Measurements from ENCODE around the gene DCP1A.
A peak's percentile ranks its signal among the peaks of the same experiment; 100 is the strongest.
"Not testable (repeated sequence)": the region's sequence is repeated elsewhere in the genome, so short reads cannot be mapped to it uniquely, and the experiment has no call there.

DCP1A gene

DNA sequence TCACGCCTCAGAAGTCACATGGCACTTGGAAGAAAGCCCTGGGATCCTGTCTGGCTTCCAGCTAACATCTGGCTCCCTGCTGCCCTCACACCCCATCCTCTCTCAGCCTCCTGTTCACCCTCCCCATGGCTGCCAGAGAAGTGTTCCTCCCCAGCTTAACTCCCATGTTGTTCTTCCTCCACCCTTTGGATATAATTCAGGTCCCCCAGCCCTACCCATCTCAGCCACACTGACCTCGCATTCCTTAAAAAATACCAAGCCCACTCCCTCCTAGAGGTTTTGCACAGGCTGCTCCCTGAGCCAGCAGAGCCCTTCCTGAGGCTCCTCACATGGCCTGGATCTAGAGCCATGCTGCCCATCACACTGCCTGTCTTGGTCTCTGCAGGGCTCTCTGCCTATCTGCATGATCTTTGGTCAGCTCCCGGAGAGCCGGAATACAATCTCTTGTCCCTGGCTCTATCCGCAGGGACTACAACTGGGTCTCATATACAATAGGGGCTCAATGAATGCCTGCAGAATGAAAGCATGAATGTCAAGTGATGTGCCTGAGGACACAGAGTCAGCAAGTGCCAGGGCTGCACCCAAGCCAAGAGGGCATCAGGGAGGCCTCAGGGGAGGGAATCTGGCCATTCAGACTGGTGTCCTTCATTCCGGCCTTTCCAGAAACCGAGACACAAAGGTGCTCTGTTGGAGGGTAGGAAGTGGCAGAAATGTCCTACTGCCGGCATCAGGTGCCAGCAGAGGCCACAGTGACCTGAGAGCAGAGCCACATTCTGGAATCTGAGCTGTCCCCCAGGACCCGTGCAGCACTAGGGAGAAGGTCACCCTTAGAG, 87.7 kb downstream of the DCP1A start:
- Histone ChIP-seq H3K4me3 (ENCODE audit: low read length) (no peak overlapping the region), H3K27me3 (ENCODE audit: control insufficient read depth, insufficient read depth, low read length) (no peaks in the 10 kb centered on the region), H3K36me3 (ENCODE audit: control insufficient read depth, insufficient read depth, low read length) (no peaks in the 10 kb centered on the region), H3K9ac (ENCODE audit: low read length) (no peak overlapping the region), H3K4me1 (ENCODE audit: control insufficient read depth, insufficient read depth, low read length) (peaks cover 2% of the 10 kb centered on the region), H3K9me3 (ENCODE audit: control insufficient read depth, low read length) (no peaks in the 10 kb centered on the region)

DNA sequence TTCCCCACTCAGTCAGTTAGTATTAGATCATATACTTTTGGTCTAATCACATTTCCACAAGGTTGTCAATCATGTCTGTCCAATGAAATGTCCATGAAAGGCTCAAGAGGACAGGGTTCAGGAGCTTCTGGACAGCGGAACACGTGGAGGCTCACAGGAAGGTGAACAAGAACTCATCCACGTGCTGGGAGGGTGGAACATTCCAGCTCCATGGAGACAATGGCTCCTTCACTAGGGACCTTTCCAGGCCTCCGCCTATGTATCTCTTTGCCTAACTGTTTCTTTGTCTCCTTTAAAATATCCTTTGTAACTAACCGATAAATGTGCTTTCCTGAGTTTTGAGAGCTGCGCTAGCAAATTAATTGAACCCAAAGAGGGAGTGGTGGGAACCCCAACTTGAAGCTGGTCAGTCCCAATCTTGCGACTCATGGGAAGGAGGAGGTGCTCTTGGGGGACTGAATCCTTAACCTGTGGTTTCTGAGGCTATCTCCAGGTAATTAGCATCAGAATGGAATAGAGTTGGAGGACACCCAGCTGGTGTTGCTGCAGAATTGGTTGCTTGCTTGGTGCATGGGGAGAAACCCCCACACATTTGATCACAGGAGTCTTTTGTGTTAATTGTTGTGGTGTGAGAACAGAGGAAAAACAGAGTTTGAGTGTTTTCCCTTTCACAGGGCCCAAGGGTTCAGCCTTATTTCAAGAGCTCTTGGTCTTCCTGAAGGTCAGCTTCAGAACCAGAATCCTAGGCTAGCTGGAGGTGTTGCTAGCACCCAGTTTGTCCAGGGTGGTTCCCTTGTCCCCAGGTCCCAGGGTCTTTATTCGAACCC, 88.5 kb downstream of the DCP1A start:
- Histone ChIP-seq H3K4me3 (ENCODE audit: low read length) (no peak overlapping the region), H3K4me1 (ENCODE audit: control insufficient read depth, insufficient read depth, low read length) (peaks cover 8% of the 10 kb centered on the region), H3K9me3 (ENCODE audit: control insufficient read depth, low read length) (no peaks in the 10 kb centered on the region), H3K9ac (ENCODE audit: low read length) (no peak overlapping the region), H3K27me3 (ENCODE audit: control insufficient read depth, insufficient read depth, low read length) (no peaks in the 10 kb centered on the region), H3K36me3 (ENCODE audit: control insufficient read depth, insufficient read depth, low read length) (no peaks in the 10 kb centered on the region)

DNA sequence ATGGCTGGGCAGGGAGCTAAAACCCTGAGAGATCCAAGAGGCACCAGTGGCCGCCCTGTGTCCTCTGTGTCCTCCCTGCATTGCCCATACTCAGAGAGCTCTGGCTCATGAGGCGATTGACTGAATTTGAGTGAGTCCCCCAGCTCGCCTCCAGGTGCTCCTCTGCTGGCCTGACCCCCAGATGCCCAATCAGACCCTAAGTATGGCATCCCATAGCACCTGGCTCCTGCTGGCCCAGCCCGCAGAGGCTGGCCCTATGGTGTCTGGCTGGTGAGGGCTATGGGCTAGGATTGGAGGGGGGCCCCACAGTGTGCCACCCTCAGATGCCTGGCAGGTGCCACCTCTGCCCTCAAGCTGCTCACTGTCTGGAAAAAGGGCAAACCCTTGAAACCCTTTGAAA, 89.9 kb downstream of the DCP1A start:
- H3K4me1 ChIP-seq (ENCODE audit: control insufficient read depth, insufficient read depth, low read length), result peaks cover 18% of the 10 kb centered on the region
- no peak overlapping the region for H3K4me3 ChIP-seq (ENCODE audit: low read length)
- no peaks in the 10 kb centered on the region for H3K27me3 ChIP-seq (ENCODE audit: control insufficient read depth, insufficient read depth, low read length)
- no peak overlapping the region for H3K9ac ChIP-seq (ENCODE audit: low read length)
- H3K36me3 ChIP-seq (ENCODE audit: control insufficient read depth, insufficient read depth, low read length), result no peaks in the 10 kb centered on the region
- H3K9me3 ChIP-seq (ENCODE audit: control insufficient read depth, low read length), result no peaks in the 10 kb centered on the region

DNA sequence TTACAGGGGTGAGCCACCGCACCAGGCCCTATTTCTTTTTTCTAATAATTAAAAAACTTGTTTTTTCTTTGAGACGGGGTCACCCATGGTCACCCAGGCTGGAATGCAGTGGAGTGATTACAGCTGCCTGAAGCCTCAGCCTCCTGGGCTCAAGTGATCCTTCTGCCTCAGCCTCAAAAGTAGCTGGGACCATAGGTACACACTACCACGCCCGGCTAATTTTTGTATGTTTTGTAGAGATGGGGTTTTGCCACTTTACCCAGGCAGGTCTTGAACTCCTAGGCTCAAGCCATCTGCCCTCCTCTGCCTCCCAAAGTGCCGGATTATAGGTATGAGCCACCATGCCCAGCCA, 90.7 kb downstream of the DCP1A start:
- Histone ChIP-seq H3K4me3 (ENCODE audit: low read length) (no peak overlapping the region), H3K9me3 (ENCODE audit: control insufficient read depth, low read length) (no peaks in the 10 kb centered on the region), H3K36me3 (ENCODE audit: control insufficient read depth, insufficient read depth, low read length) (no peaks in the 10 kb centered on the region), H3K9ac (ENCODE audit: low read length) (no peak overlapping the region), H3K4me1 (ENCODE audit: control insufficient read depth, insufficient read depth, low read length) (peaks cover 23% of the 10 kb centered on the region), H3K27me3 (ENCODE audit: control insufficient read depth, insufficient read depth, low read length) (no peaks in the 10 kb centered on the region)

DNA sequence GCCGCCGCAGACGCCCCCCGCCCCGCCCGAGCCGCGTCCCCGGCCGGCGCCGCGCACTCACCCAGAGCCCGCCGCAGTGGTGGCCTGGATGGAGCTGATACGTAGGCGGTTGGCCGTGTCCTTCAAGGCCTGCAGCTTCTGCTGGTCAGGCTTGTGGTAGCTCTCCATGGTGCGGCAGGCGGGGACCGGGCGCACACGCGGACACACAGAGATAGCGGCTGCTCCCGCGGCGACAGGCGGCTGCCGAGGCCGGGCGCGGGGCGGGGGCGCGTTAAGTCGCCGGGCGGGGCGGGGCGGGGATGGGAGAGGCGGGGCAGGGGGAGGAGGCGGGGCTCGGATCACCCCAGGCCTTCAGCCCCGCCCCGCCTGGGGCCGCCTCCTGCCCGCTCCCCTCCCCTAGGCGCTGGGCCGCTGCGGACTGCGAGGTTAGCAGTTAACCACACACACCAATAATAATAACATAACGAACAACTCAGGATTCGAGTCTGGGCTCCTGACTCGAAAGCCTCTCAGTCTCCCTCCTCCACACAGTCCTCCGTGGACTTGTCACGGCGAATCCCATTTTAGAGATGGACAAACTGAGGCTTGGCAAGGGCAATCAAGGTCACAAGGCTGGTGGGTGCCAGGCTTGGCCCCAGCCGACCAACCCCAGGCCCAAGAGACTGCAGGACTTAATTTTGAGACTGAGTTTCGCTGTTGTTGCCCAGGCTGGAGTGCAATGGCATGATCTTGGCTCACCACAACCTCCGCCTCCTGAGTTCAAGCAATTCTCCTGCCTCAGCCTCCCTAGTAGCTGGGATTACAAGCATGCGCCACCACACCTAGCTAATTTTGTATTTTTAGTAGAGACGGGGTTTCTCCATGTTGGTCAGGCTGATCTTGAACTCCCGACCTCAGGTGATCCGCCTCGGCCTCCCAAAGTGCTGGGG, 91.3 kb downstream of the DCP1A start, which contains the start of gene TKT:
TSS of gene TKT (minus strand) at position 248 of the 929 bp plus-strand sequence. CDS start at position 168, 80 bp downstream.
- H3K36me3 ChIP-seq (ENCODE audit: control insufficient read depth, insufficient read depth, low read length), result no peaks in the 10 kb centered on the region
- H3K4me3 ChIP-seq (ENCODE audit: low read length), result peak within 1 kb of the TSS; percentile 92
- H3K27me3 ChIP-seq (ENCODE audit: control insufficient read depth, insufficient read depth, low read length), result no peaks in the 10 kb centered on the region
- H3K9ac ChIP-seq (ENCODE audit: low read length), result peak within 1 kb of the TSS; percentile 79
- peaks cover 29% of the 10 kb centered on the region for H3K4me1 ChIP-seq (ENCODE audit: control insufficient read depth, insufficient read depth, low read length)
- no peaks in the 10 kb centered on the region for H3K9me3 ChIP-seq (ENCODE audit: control insufficient read depth, low read length)

DNA sequence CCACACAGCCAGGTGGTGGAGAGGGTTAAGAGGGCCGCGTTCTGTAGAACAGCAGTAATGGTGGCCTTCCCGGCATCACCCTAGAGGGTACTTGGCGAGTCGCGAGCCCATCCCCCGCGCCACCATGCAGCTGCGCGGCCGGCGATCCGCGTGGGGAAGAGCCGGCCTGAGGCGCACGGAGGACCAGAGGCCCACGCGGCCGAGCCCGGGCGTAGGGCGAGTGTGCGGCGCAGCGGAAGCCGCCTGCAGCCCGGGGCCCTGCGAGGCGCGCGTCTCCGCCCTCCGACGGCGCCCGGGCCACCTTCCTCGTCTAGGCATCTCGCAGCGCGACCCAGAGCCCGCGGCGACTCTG, 91.9 kb downstream of the DCP1A start:
- no peaks in the 10 kb centered on the region for H3K27me3 ChIP-seq (ENCODE audit: control insufficient read depth, insufficient read depth, low read length)
- H3K9me3 ChIP-seq (ENCODE audit: control insufficient read depth, low read length), result no peaks in the 10 kb centered on the region
- H3K9ac ChIP-seq (ENCODE audit: low read length), result peak overlapping the region; percentile 79
- H3K4me1 ChIP-seq (ENCODE audit: control insufficient read depth, insufficient read depth, low read length), result peaks cover 31% of the 10 kb centered on the region
- peak overlapping the region; percentile 92 for H3K4me3 ChIP-seq (ENCODE audit: low read length)
- no peaks in the 10 kb centered on the region for H3K36me3 ChIP-seq (ENCODE audit: control insufficient read depth, insufficient read depth, low read length)

DNA sequence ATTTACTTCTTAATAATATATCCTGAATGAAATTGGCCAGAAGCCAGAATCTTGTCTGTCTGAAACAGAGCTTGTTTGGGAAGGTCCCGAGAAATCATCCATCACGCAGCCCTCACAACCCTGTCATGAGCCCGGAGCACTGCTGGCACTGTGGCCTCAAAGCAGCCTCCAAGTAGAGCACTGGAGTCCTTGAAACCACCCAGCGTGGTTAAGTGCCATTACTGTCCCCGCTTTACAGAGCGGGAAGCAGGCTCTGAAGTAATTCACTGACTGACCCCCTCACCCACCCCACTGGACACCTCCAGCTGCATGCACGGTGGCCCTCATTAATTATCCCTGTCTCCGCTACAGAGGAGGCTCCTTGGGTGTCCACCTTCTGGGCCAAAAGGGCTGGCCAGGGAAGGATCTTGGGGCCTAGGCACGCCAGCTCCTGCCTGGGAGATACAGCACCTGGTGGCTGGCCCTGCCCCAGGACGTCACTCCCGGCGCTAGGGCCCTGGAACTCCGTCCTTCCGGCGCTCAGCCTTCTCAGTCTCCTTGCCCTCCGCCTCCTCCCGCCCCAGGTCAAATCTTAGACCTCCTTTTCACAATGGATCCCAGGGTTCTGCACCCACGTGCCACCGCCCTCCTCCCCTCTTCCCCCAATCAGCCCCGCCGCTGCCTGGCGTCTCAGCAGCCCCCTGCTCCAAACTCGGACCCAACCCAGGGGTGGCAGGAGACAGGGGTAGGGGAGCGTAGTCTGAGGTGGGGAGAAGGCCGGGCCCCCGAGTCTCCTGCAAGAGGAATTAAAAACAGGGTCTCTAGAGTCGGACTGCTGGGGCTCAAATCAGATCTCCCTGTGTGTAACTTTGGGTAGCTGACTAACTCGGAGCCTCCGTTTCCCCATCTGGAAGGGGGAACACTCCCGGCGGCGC, 92.6 kb downstream of the DCP1A start:
- Histone ChIP-seq H3K9ac (ENCODE audit: low read length) (peak overlapping the region; percentile 79), H3K9me3 (ENCODE audit: control insufficient read depth, low read length) (no peaks in the 10 kb centered on the region), H3K4me3 (ENCODE audit: low read length) (peak overlapping the region; percentile 92), H3K27me3 (ENCODE audit: control insufficient read depth, insufficient read depth, low read length) (no peaks in the 10 kb centered on the region), H3K36me3 (ENCODE audit: control insufficient read depth, insufficient read depth, low read length) (no peaks in the 10 kb centered on the region), H3K4me1 (ENCODE audit: control insufficient read depth, insufficient read depth, low read length) (peaks cover 36% of the 10 kb centered on the region)

DNA sequence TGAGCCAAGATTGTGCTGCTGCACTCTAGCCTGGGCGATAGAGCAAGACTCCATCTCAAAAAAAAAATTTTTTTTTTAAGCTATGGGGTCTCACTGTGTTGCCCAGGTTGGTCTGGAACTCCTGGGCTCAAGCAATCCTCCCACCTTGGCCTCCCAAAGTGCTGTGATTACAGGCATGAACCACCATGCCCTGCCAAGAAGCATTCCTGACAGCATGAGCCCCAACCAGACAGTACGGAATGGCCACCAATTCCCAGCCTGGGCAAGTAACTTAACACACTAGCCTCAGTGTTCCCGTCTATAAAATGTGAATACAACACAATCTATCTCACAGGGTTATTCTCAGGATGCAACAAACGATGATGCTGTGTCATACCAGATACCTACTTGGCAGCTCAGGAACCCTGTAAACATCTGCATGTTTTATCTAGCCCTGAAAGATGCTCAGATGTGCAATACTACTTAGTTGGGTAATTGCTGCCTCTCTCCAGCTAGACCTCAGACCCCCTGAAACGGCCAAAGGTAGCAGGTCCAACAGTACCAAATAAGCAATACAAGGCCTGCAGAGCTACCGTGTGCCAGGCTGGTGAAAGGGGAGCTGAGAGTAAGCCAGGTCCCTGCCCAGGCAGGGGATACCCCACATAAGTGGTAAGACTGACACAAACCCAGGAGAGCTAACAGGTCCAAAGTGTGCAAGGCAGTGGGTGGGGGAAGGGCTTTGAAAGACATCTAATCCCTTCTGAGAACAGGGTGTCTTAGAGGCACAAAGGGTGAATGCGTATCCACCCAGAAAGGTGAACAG, 93.4 kb downstream of the DCP1A start:
- Histone ChIP-seq H3K9ac (ENCODE audit: low read length) (peak overlapping the region; percentile 79), H3K4me3 (ENCODE audit: low read length) (peak overlapping the region; percentile 92), H3K27me3 (ENCODE audit: control insufficient read depth, insufficient read depth, low read length) (no peaks in the 10 kb centered on the region), H3K9me3 (ENCODE audit: control insufficient read depth, low read length) (no peaks in the 10 kb centered on the region), H3K36me3 (ENCODE audit: control insufficient read depth, insufficient read depth, low read length) (no peaks in the 10 kb centered on the region), H3K4me1 (ENCODE audit: control insufficient read depth, insufficient read depth, low read length) (peaks cover 40% of the 10 kb centered on the region)

DNA sequence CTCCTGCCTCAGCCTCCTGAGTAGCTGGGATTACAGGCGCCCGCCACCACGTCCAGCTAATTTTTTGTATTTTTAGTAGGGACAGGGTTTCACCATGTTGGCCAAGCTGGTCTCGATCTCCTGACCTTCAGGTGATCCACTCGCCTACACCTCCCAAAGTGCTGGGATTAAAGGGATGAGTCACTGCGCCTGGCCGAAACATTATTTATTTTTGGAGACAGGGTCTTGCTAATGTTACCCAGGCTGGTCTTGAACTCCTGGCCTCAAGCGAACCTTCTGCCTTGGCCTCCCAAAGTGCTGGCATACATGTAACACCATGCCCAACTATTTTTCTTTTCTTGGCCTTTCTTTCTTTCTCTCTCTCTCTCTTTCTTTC, 94.4 kb downstream of the DCP1A start:
- H3K36me3 ChIP-seq (ENCODE audit: control insufficient read depth, insufficient read depth, low read length); H3K9me3 ChIP-seq (ENCODE audit: control insufficient read depth, low read length); H3K27me3 ChIP-seq (ENCODE audit: control insufficient read depth, insufficient read depth, low read length); H3K4me3 ChIP-seq (ENCODE audit: low read length): not testable (repeated sequence)
- Histone ChIP-seq H3K4me1 (ENCODE audit: control insufficient read depth, insufficient read depth, low read length) (peaks cover 40% of the 10 kb centered on the region), H3K9ac (ENCODE audit: low read length) (peak overlapping the region; percentile 25)

DNA sequence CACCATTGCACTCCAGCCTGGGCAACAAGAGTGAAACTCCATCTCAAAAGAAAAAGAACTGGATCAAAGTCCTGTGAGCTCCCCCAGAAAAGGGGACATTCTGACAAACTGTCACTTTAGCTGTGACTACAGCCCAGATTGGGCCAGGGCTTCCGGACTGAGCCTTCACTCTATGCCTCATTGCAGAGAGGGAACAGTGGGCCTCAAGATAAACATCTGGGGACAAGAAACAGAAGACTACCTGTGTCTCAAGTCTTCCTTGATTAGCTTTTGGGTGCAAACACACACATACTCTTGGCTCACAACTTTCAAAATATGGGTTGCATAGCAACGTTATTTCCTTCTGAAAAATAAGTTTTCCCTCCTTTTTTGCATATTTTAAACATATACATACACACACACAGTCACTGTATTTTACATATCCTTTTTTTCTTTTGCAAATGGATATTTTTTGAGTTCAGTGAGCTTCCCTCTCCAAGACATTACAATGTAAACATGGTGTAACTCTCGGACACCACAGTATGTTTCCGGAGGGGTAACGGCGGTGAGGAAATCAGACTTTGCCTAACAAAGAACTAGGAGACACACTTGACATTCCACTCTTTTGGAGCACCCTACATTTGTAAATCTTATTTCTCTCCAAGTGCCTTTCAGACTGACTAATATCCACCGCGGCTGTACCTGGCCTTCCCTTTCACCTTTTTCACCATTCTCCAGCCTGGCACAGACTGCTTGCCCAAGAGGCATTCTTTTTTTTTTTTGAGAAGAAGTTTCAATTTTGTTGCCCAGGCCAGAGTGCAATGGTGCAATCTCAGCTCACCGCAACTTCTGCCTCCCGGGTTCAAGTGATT, 95.0 kb downstream of the DCP1A start:
- H3K27me3 ChIP-seq (ENCODE audit: control insufficient read depth, insufficient read depth, low read length), result no peaks in the 10 kb centered on the region
- H3K4me3 ChIP-seq (ENCODE audit: low read length), result no peak overlapping the region
- H3K9ac ChIP-seq (ENCODE audit: low read length), result peak overlapping the region; percentile 5
- H3K4me1 ChIP-seq (ENCODE audit: control insufficient read depth, insufficient read depth, low read length), result peaks cover 40% of the 10 kb centered on the region
- no peaks in the 10 kb centered on the region for H3K36me3 ChIP-seq (ENCODE audit: control insufficient read depth, insufficient read depth, low read length)
- H3K9me3 ChIP-seq (ENCODE audit: control insufficient read depth, low read length), result no peaks in the 10 kb centered on the region

Data from mucosa of stomach (tissue), 1 donor.